Heart left ventricle (tissue), 16 donors: ENCODE results near the gene IL11. TPM values are rescaled to one million over a fixed set of nuclear protein-coding genes. Genes with fewer than 3 reads are reported as not detected.
"Not testable (repeated sequence)": the region's sequence is repeated elsewhere in the genome, so short reads cannot be mapped to it uniquely, and the experiment has no call there.

Experiments
- ATAC-seq, 4 donors: fragments of 200-7000 bp; cut with Tn5 transposase; one replicate each; pipeline ENCODE4 v1.9.1; 2020 to 2022; ENCODE audit warnings: moderate library complexity in 4 of 4, mild to moderate bottlenecking in 3 of 4, moderate number of reproducible peaks in 1 of 4
- DNase-seq, 5 donors: peaks; one replicate each; pipeline ENCODE4 v3.0.0-alpha.2; 2020
- H3K27ac ChIP-seq, 12 donors: fragments of 200-600 bp; sonication (generic) in 4 of 12; one replicate each; pipeline versions ENCODE4 v1.5.0 to v1.8.0; 2016 to 2022; ENCODE audit warnings: mild to moderate bottlenecking in 2 of 12
- H3K27me3 ChIP-seq, 9 donors: fragments of 200-600 bp; sonication (generic) in 2 of 9; one replicate each; pipeline versions ENCODE4 v1.5.1 to v1.8.0; 2016 to 2022; ENCODE audit warnings: mild to moderate bottlenecking in 3 of 9
- H3K36me3 ChIP-seq, 9 donors: fragments of 200-600 bp; sonication (generic) in 2 of 9; one replicate each; pipeline versions ENCODE4 v1.5.0 to v1.8.0; 2018 to 2022; ENCODE audit warnings: mild to moderate bottlenecking in 2 of 9
- H3K4me1 ChIP-seq, 12 donors: fragments of 200-600 bp; sonication (generic) in 4 of 12; one replicate each; pipeline versions ENCODE4 v1.5.0 to v1.8.0; 2016 to 2022; ENCODE audit warnings: mild to moderate bottlenecking in 3 of 12
- H3K4me3 ChIP-seq, 12 donors: fragments of 200-600 bp; sonication (generic) in 4 of 12; one replicate each; pipeline versions ENCODE4 v1.5.0 to v1.8.0; 2017 to 2022; ENCODE audit warnings: mild to moderate bottlenecking in 9 of 12, moderate library complexity in 4 of 12
- H3K9me3 ChIP-seq, 12 donors: fragments of 200-600 bp; sonication (generic) in 4 of 12; one replicate each; pipeline versions ENCODE4 v1.5.0 to v1.8.0; 2016 to 2022; ENCODE audit warnings: mild to moderate bottlenecking in 1 of 12
- CTCF ChIP-seq, 12 donors: fragments of 200-600 bp; sonication (generic) in 4 of 12; IDR thresholded peaks; one replicate each; pipeline versions ENCODE4 v1.5.0 to v1.8.0; 2018 to 2022; ENCODE audit warnings: antibody characterized with exemption in 12 of 12, mild to moderate bottlenecking in 5 of 12
- POLR2A ChIP-seq, 2 donors: fragments of 450-650 bp; IDR thresholded peaks; one replicate each; pipeline ENCODE4 v1.6.1; 2017; ENCODE audit warnings: antibody characterized with exemption in 2 of 2, mild to moderate bottlenecking in 2 of 2, moderate library complexity in 2 of 2
- WGBS, 4 donors: extraction: QIAGEN DNeasy Blood & Tissue Kit in 2 of 4; methylation state at CpG; one replicate each; pipeline versions ENCODE4 v1.1.5 to v1.1.7; 2013 to 2018; 5-methylcytosine and 5-hydroxymethylcytosine counted together
- intact Hi-C, 10 donors: fragments of 100-400 bp; cut with DNase I; formaldehyde crosslinking; loops; one replicate each; pipeline versions ENCODE4 v1.11.1 to v1.14.2; 2022
- polyA plus RNA-seq, 2 donors: library from polyadenylated mRNA; stranded (reverse); fragments of 200-250 nt; gene quantifications; one replicate each; pipeline ENCODE4 v1.2.3, GENCODE V29; 2013
- total RNA-seq, 9 donors: library from RNA; depleted of rRNA in 2 of 9; stranded (reverse); fragments of >200 nt in 2 of 9; fragmentation: NEBNext Ultra II Directional in 3 of 9; extraction: Animal tissue kit (Norgen Biotek cat#: 25700) in 3 of 9; gene quantifications; one replicate each; pipeline versions ENCODE4 v1.1.0 to v1.2.4, GENCODE V29; 2016 to 2023
- donor health status: ischemic (EF 13 %, LVEDD 7.1; RV severe dilation, severe dysfunction).
- donor health status: healthy with polysubstance abuse.
- donor health status: DM: no; HTN: yes; CAD: no.
- donor health status: DM: no; HTN: no; CAD: no.
- donor health status: ischemic (EF 25% LVEDD 6.9; RV normal size, moderate dysfunction).
- donor health status: ischemic (EF 25% LVEDD 5.7; RV mildly dilated, moderate dysfunction).
- donor health status: healthy.
- donor health status: DM: yes; HTN: yes; CAD: no.
- donor health status: ischemic (EF 35%, LVEDD 5.7; RV mildly dilated, moderate dysfunction).
- donor health status: nonischemic (EF 11% LVEDD 7.7; RV severe dilation, severe dysfunction).
- donor health status: DM: yes; HTN: yes; CAD: no.
- donor health status: PGD.
- donor health status: ischemic (EF 29% LVEDD 5.4; RV normal size, mild dysfunction).
- donor health status: nonischemic (EF 23%, LVEDD 6.1; RV moderate dilation, normal function).

IL11 gene
- total and polyA plus RNA-seq, 11 donors = 0.11 to 0.43 (median 0.25) TPM; not detected in 8

GRCh38 chr19:55402509-55402908 lies 32.2 kb upstream of the IL11 start:
- DNase-seq (peak in 1 of 5 donors; percentile 3), ATAC-seq (no peak)
- Histone ChIP-seq H3K27me3 (no peaks in the 10 kb centered on the region), H3K9me3 (no peaks in the 10 kb centered on the region), H3K36me3 (peaks cover 0 to 60% (median 47%) of the 10 kb centered on the region in 9 donors), H3K27ac (no peak overlapping the region), H3K4me1 (peaks cover 0 to 30% (median 12%) of the 10 kb centered on the region in 12 donors), H3K4me3 (no peak overlapping the region)
- TF ChIP-seq POLR2A (IDR thresholded peaks at IDR 0.05) (no peak), CTCF (IDR thresholded peaks at IDR 0.05) (no peak)
- intact Hi-C loops = no loop called here
- WGBS, 4 donors = 40 to 87% (median 68%) methylated on average over 1 to 2 of the region's 2 CpGs

GRCh38 chr19:55401390-55401789 lies 31.1 kb upstream of the IL11 start:
- intact Hi-C loops, H3K27me3 ChIP-seq, H3K27ac ChIP-seq, ATAC-seq, H3K4me3 ChIP-seq, H3K9me3 ChIP-seq: not testable (repeated sequence)
- Histone ChIP-seq H3K4me1 (peaks cover 0 to 23% (median 5%) of the 10 kb centered on the region in 12 donors), H3K36me3 (peaks cover 0 to 58% (median 47%) of the 10 kb centered on the region in 9 donors)
- peak in 1 of 5 donors; percentile 16 for DNase-seq
- WGBS, 4 donors = 81 to 91% (median 87%) methylated on average over 18 to 23 of the region's 28 CpGs

GRCh38 chr19:55400281-55401087 lies 30.2 kb upstream of the IL11 start:
- ATAC-seq = no peak

GRCh38 chr19:55398200-55398925 lies 28.1 kb upstream of the IL11 start:
- DNase-seq (no peak), ATAC-seq (no peak)
- Histone ChIP-seq H3K4me3 (peak overlapping the region in 1 of 12 donors; percentile 27), H3K4me1 (peaks cover 0 to 12% (median 0%) of the 10 kb centered on the region in 12 donors), H3K36me3 (peaks cover 0 to 34% (median 28%) of the 10 kb centered on the region in 9 donors), H3K27me3 (no peaks in the 10 kb centered on the region), H3K27ac (peak overlapping the region in 1 of 12 donors; percentile 32), H3K9me3 (no peaks in the 10 kb centered on the region)
- intact Hi-C loops = no loop called here
- 86 to 92% (median 90%) methylated on average over 12 of the region's 12 CpGs for WGBS, 4 donors
- TF ChIP-seq POLR2A (IDR thresholded peaks at IDR 0.05) = no peak
- TF ChIP-seq CTCF (IDR thresholded peaks at IDR 0.05) = no peak

More at GRCh38 chr19:55400281-55401087, 30.2 kb upstream of the IL11 start:
- peaks cover 0 to 50% (median 44%) of the 10 kb centered on the region in 9 donors for H3K36me3 ChIP-seq
- intact Hi-C loops = no loop called here
- H3K4me3 ChIP-seq = no peak overlapping the region
- peaks cover 0 to 14% (median 0%) of the 10 kb centered on the region in 12 donors for H3K4me1 ChIP-seq
- TF ChIP-seq CTCF (IDR thresholded peaks at IDR 0.05) (no peak), POLR2A (IDR thresholded peaks at IDR 0.05) (no peak)
- WGBS, 4 donors = 87 to 89% (median 88%) methylated on average over 13 to 14 of the region's 14 CpGs
- no peak for DNase-seq
- no peaks in the 10 kb centered on the region for H3K27me3 ChIP-seq
- no peak overlapping the region for H3K27ac ChIP-seq
- no peaks in the 10 kb centered on the region for H3K9me3 ChIP-seq
